ENCODE results near the gene CDK19. TPM values are rescaled to one million over a fixed set of nuclear protein-coding genes. Genes with fewer than 3 reads are reported as not detected.

Gene CDK19
- polyA plus RNA-seq, 1 of the 3 experiments (the other 2 are of a cell fraction), result 6.5 TPM

DNA sequence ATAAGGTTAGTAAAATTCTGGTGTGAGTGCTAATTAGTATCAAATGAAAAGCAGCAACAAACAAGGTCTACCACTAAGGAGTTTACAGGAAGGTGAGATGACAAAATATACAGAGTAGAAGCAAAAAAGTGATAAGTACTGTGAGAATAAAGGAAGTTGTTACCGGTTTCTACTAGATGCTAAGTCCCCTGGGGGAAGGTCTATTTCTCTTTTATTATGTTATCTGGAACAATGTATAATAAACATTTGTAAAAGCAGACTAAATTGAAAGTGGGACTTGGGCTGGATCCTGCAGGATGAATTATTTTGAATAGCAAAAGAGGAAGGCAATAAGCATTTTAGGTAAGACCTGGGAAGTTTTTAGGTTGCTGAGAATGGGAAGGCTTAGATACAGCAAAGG, 180.2 kb downstream of the CDK19 start:
- H3K4me1 ChIP-seq (ENCODE audit: control insufficient read depth in 1 of 2, insufficient read depth in 2 of 2, low read depth in 1 of 2, low read length in 1 of 2), result peaks cover 0 to 2% of the 10 kb centered on the region in 2 experiments; a peak in 1 of 4 replicates
- H3K4me2 ChIP-seq, result no peak overlapping the region
- no peaks in the 10 kb centered on the region for H3K79me2 ChIP-seq (ENCODE audit: insufficient read depth)
- H3K27me3 ChIP-seq (ENCODE audit: insufficient read depth), result no peaks in the 10 kb centered on the region
- no peaks in the 10 kb centered on the region for H3K36me3 ChIP-seq (replicated peaks in 1 of 2; ENCODE audit: control insufficient read depth in 1 of 2, insufficient read depth in 2 of 2, low read length in 1 of 2)
- H3K9ac ChIP-seq, result no peak overlapping the region
- H4K20me1 ChIP-seq (ENCODE audit: insufficient read depth), result no peaks in the 10 kb centered on the region
- 100% methylated on average over 1 of the region's 1 CpG for WGBS (ENCODE audit: low lambda C conversion rate)
- no peak overlapping the region for H3K4me3 ChIP-seq (ENCODE audit: low read depth in 2 of 2, low read length in 1 of 2)
- no peak for TF ChIP-seq FOXJ3 (CRISPR knock-in tag; IDR thresholded peaks at IDR 0.05)
- ChIA-PET CTCF (no interaction called here), POLR2A (no interaction called here)
- no peak for DNase-seq
- H3K9me3 ChIP-seq, result no peaks in the 10 kb centered on the region
- no peak overlapping the region for H3K27ac ChIP-seq (ENCODE audit: low read depth in 2 of 2, low read length in 1 of 2)
- H3F3A ChIP-seq (replicated peaks; ENCODE audit: insufficient read depth), result no peaks in the 10 kb centered on the region
- no peaks in the 10 kb centered on the region for H3K9me2 ChIP-seq
- H2AFZ ChIP-seq (ENCODE audit: low read depth), result no peak overlapping the region

DNA sequence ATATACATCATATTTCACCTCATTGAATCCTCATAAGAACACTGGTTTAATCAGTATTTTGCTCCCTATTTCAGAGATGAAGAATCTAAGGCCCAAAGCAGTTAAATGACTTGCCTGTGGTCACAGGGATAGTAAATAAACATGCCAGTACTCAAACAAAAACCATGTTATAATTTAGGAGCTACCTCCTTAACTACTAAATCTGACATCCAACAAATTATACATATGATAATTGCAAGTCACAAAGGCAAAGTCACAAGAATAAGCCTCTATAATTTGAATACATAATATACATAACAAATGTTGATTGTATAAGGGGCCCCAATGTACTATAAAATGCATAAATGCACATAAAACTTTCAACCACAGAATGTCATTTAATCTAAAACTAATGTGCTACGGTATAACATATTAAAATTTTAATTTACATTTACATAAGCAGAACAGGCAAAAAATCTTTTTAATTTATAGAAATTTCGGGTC, 181.5 kb downstream of the CDK19 start:
- ChIA-PET CTCF (interaction anchor here (1.5 to 1.7 kb wide), 2 partner anchors 19 kb away, joined by 3 to 6 read pairs; no protein-coding TSS in a partner anchor), POLR2A (no interaction called here)
- no peak for DNase-seq
- no peaks in the 10 kb centered on the region for H3K36me3 ChIP-seq (replicated peaks in 1 of 2; ENCODE audit: control insufficient read depth in 1 of 2, insufficient read depth in 2 of 2, low read length in 1 of 2)
- H2AFZ ChIP-seq (ENCODE audit: low read depth), result no peak overlapping the region
- no peaks in the 10 kb centered on the region for H3K9me2 ChIP-seq
- H3K4me1 ChIP-seq (ENCODE audit: control insufficient read depth in 1 of 2, insufficient read depth in 2 of 2, low read depth in 1 of 2, low read length in 1 of 2), result peaks cover 0 to 2% of the 10 kb centered on the region in 2 experiments; a peak in 1 of 4 replicates
- 85% methylated on average over 2 of the region's 2 CpGs for WGBS (ENCODE audit: low lambda C conversion rate)
- TF ChIP-seq, protein P1, sequence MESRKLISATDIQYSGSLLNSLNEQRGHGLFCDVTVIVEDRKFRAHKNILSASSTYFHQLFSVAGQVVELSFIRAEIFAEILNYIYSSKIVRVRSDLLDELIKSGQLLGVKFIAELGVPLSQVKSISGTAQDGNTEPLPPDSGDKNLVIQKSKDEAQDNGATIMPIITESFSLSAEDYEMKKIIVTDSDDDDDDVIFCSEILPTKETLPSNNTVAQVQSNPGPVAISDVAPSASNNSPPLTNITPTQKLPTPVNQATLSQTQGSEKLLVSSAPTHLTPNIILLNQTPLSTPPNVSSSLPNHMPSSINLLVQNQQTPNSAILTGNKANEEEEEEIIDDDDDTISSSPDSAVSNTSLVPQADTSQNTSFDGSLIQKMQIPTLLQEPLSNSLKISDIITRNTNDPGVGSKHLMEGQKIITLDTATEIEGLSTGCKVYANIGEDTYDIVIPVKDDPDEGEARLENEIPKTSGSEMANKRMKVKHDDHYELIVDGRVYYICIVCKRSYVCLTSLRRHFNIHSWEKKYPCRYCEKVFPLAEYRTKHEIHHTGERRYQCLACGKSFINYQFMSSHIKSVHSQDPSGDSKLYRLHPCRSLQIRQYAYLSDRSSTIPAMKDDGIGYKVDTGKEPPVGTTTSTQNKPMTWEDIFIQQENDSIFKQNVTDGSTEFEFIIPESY (IDR thresholded peaks at IDR 0.05; ENCODE audit: borderline replicate concordance, low read depth), result no peak
- no peak for TF ChIP-seq FOXM1 (IDR thresholded peaks at IDR 0.05; ENCODE audit: low read depth)
- TF ChIP-seq, protein P2, sequence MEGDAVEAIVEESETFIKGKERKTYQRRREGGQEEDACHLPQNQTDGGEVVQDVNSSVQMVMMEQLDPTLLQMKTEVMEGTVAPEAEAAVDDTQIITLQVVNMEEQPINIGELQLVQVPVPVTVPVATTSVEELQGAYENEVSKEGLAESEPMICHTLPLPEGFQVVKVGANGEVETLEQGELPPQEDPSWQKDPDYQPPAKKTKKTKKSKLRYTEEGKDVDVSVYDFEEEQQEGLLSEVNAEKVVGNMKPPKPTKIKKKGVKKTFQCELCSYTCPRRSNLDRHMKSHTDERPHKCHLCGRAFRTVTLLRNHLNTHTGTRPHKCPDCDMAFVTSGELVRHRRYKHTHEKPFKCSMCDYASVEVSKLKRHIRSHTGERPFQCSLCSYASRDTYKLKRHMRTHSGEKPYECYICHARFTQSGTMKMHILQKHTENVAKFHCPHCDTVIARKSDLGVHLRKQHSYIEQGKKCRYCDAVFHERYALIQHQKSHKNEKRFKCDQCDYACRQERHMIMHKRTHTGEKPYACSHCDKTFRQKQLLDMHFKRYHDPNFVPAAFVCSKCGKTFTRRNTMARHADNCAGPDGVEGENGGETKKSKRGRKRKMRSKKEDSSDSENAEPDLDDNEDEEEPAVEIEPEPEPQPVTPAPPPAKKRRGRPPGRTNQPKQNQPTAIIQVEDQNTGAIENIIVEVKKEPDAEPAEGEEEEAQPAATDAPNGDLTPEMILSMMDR (IDR thresholded peaks at IDR 0.05), result no peak
- TF ChIP-seq GATA2 (CRISPR knock-in tag; IDR thresholded peaks at IDR 0.05), result no peak
- no peak for TF ChIP-seq FOSL2 (IDR thresholded peaks at IDR 0.05; ENCODE audit: borderline replicate concordance, low read depth)
- no peak for TF ChIP-seq TAF1 (IDR thresholded peaks at IDR 0.05; ENCODE audit: borderline replicate concordance, low read depth, low read length)
- no peak for TF ChIP-seq RFX5 (IDR thresholded peaks at IDR 0.05; ENCODE audit: low read length)
- no peak for TF ChIP-seq SIN3A (IDR thresholded peaks at IDR 0.05; ENCODE audit: borderline replicate concordance, low read depth, low read length)
- TF ChIP-seq TEAD4 (IDR thresholded peaks at IDR 0.05; ENCODE audit: borderline replicate concordance, insufficient read depth), result no peak
- TF ChIP-seq, protein P3, sequence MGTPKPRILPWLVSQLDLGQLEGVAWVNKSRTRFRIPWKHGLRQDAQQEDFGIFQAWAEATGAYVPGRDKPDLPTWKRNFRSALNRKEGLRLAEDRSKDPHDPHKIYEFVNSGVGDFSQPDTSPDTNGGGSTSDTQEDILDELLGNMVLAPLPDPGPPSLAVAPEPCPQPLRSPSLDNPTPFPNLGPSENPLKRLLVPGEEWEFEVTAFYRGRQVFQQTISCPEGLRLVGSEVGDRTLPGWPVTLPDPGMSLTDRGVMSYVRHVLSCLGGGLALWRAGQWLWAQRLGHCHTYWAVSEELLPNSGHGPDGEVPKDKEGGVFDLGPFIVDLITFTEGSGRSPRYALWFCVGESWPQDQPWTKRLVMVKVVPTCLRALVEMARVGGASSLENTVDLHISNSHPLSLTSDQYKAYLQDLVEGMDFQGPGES (IDR thresholded peaks at IDR 0.05; ENCODE audit: low read depth, low read length), result no peak
- no peak for TF ChIP-seq FOXJ3 (CRISPR knock-in tag; IDR thresholded peaks at IDR 0.05)
- TF ChIP-seq NFIC (IDR thresholded peaks at IDR 0.05; ENCODE audit: borderline replicate concordance), result no peak
- TF ChIP-seq, protein P4, sequence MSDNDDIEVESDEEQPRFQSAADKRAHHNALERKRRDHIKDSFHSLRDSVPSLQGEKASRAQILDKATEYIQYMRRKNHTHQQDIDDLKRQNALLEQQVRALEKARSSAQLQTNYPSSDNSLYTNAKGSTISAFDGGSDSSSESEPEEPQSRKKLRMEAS (IDR thresholded peaks at IDR 0.05; ENCODE audit: low read depth), result no peak
- no peak for TF ChIP-seq GABPA (IDR thresholded peaks at IDR 0.05; ENCODE audit: low read depth)
- no peak for TF ChIP-seq RAD21 (IDR thresholded peaks at IDR 0.05; ENCODE audit: low read length)
- TF ChIP-seq ELF1 (IDR thresholded peaks at IDR 0.05), result no peak
- H3K4me3 ChIP-seq (ENCODE audit: low read depth in 2 of 2, low read length in 1 of 2), result no peak overlapping the region
- H3F3A ChIP-seq (replicated peaks; ENCODE audit: insufficient read depth), result no peaks in the 10 kb centered on the region
- H3K9ac ChIP-seq, result no peak overlapping the region
- H3K79me2 ChIP-seq (ENCODE audit: insufficient read depth), result no peaks in the 10 kb centered on the region
- no peaks in the 10 kb centered on the region for H4K20me1 ChIP-seq (ENCODE audit: insufficient read depth)
- no peak overlapping the region for H3K27ac ChIP-seq (ENCODE audit: low read depth in 2 of 2, low read length in 1 of 2)
- H3K9me3 ChIP-seq, result no peaks in the 10 kb centered on the region
- no peak overlapping the region for H3K4me2 ChIP-seq
- no peaks in the 10 kb centered on the region for H3K27me3 ChIP-seq (ENCODE audit: insufficient read depth)

Measured in SK-N-SH (cell line).